Stimulated activated CD8-positive, alpha-beta memory T cell treated with anti-CD3 and anti-CD28 coated beads, Interleukin-15, amount 100 ng/mL, for 4 hours (primary cell): ENCODE data around the gene TNRC6B.

Experiments used
- DNase-seq, 2 donors: peaks; one replicate each; pipeline ENCODE4 v3.0.0-alpha.2; 2020; ENCODE audit warnings: low read depth in 2 of 2

TNRC6B gene

DNA sequence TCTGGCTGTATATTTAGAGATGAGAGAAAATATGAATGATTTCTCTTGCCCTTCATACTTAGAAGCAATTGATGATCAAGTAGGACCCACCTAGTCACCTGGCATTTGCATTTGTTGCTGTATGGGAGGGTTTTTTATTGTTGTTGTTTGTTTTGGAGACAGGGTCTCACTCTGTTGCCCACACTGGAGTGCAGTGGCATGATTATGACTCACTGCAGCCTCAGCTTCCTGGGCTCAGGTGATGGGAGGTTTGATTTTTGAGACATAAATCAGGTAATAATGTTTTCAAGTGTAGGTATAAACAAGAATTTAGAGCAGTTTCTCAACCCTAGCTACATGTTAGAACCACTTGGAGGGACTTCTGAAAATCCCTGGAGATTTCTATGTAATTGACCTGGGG lies 63.0 kb downstream of the TNRC6B start:
- DNase-seq, result no peak

DNA sequence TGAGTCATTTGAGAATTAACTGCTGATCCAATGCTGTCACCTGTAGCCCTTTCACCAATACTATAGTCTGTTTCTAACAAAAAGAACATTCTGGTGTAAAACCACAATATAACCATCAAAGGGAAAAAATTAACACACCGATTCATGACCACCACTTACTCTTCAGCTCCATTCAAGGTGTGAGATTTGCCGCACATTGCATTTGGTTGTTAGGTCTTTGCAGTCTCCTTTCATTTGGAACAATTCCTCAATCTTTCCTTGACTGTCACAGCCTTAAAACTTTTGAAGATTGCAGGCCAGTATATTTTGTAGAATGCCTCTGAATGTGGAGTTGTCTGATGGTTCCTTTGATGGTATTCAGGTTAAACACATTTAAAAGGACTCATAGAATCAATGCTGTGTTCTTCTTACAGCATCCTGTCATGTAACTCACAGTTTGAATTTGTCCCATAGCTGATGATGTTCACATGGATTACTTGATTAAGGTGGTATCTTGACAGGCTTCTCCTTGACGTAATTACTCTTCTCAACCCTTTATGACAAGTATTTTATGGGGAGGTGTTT lies 63.6 kb downstream of the TNRC6B start:
- DNase-seq, result no peak

DNA sequence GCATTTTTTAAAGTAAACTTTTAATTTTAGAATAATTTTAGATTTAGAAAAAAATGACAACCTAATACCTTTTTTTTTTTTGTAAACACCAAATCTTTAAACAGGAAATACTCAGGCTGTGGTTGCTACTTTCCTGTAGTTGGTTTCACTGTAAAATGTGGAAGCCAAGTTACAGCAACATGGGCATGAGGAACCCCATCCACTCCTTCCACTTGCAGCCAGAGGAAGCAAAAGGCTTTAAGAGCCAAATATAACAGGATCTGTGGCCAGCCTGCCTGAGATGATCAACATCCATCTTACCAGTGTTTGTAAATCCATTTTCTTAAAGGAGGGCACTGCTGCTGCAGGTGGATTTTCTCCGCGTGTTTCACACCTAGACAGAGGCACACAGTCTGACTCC lies 66.2 kb downstream of the TNRC6B start:
- no peak for DNase-seq

DNA sequence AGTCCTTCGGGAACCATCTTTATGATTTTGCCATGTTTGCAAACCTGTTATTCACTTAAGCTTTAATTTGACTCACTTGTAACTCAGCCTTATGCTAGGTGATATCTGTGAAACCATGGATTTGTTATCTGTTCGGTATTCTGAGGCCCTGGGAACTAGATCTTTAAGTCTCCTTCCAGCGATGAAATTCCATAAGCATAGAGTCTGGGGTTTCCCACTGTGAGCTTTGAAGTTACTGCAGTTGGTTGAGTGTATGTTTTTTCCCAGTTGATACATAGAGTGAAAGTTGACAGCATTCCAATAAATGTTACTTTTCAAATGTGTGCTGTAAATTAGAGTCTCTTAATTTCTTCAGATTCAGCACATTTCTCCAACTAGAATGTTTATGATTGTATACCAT lies 66.9 kb downstream of the TNRC6B start:
- no peak for DNase-seq

DNA sequence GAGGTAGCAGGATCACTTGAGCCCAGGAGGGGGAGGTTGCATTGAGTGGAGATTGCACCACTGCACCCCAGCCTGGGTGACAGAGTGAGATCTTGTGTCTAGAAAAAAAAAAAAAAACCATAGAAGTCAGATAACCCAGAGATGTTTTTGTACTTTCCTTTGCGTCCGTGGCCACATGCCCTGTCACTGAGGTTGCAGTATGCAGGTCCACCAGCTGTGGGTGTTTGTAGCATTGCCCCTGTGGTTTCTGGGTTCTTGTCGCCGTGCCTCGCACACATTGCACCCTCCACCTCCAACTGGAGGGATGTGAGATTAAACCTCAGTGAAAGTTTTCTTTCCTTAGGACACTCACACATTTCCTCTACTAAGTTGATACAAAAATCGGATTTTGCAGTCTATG lies 70.3 kb downstream of the TNRC6B start:
- peak; percentile 31 to 43 for DNase-seq

DNA sequence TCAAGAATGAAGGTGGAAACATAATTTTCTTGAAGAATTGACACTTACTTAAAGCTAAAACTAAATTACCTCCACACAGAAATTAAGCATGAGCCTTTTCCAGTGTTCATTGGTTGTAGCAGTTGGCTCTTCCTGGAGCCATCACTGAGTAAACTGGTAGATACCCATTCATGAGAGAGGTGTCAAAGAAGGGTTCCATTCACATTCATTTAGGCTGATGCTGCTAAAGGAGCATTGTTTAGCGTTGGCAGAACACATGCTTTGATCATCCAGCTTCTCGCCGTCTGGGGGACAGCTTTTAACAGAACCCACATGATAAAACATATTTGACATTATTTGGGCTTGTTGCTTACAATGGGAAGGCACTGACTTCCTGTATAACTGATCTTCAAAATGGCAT lies 71.6 kb downstream of the TNRC6B start:
- DNase-seq, result no peak

DNA sequence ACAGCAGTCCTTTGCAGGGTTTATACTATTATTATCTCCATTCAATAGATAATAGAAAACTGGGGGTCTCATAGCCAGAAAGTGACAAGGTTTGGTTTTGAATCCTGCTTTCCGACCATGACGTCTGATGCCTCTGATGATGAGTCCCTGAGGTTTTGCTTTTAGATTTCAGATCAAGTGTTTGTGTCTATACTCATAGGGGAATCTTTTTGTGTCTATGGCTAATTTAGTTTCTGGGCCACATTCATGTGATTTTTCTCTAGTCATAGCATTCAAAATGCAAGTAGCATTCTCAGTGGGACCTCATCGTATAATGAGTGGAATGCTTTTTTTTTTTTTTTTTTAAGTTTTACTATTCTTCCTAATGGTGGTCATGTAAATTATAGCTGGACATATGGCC lies 72.9 kb downstream of the TNRC6B start:
- DNase-seq, result no peak

DNA sequence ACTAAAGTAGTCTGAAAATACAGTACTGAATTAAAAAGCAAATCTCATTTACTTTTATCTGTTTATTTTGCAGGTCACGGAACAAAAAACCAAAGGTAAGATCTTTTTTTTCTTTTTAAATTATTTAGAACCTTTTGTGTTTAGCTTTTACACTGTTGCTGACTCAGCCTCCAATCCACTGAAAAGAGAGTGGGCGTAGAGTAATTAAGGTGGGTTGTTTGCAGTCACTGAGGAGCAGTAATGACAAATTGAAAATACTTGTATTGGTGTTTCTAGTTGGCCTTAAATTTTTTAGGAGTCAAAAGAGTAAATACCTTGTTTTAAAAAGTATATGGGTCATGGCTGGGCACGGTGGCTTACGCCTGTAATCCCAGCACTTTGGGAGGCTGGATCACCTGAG lies 73.4 kb downstream of the TNRC6B start:
- DNase-seq, result no peak

DNA sequence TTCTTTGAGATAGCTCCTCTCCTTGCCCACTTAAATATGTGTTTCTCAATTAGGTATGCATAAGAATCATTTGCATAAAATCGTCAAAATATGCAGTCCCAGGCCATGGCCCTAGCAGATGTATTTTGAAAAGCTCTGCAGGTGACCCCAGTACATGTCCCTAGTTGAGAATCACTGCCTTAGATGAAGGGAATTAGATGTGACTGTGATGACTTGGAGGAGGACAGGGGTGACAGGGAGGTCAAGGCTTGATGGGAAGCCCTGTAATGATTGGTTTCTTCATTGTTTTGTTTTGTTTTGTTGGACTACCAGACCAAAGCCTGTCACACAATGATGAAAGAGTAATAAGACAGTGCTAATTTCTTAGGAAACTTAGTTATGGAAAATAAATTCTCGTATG lies 74.4 kb downstream of the TNRC6B start:
- no peak for DNase-seq

DNA sequence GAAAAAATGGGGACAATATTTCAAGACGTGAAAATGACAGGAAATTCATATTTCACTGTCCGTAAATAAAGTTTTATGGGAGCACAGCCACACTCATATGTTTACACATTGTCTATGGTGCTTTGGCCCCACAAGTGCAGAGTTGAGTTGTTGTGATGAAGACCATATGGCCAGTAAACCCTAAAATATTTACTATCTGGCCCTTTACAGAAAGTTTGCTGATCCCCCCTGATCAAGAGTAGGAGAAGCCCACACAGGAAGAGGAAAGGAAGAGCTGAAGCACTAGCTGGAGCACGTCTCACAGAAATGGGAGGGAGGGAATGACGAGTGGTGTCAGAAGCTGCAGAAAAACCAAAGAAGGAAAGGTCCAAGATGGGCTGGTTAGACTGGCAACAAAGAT lies 78.8 kb downstream of the TNRC6B start:
- DNase-seq, result no peak

DNA sequence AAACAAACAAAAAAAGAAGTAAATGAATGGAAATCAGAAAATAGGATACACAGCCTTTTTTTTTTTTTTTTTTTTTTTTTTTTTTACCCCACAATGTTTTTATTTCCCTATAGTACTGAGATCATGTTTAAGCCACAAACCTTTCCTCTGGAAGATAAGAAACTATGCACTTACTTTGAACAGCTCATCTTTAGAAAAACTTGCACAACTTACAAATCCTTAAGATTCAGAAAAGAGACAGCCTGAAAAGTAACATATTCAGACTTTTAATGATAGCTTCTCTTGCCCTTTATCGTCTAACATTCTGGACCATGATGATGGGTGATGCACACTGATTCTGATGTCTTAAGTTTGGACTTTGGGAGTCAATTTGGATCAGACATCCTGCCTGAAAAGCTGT lies 80.3 kb downstream of the TNRC6B start:
- DNase-seq, result no peak

DNA sequence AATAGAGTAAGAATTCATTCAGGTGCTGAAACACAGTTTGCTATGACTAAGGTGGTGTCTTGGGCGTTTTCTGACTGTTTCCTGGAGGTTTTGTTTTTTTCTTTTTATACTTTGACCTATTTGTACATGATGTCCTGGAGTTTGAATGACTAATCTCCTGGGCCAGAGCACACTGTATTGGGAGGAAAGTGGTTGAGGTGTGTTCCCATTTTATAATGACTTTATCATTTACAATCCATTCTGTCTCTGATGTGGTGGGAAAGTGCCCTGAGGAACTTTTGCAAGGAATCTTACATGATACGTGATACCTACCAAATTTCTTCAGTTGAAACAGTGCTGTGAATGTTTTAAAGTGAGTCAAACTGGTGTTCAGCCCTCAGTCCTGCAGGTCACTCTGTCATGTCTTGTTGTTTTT lies 80.8 kb downstream of the TNRC6B start:
- no peak for DNase-seq

DNA sequence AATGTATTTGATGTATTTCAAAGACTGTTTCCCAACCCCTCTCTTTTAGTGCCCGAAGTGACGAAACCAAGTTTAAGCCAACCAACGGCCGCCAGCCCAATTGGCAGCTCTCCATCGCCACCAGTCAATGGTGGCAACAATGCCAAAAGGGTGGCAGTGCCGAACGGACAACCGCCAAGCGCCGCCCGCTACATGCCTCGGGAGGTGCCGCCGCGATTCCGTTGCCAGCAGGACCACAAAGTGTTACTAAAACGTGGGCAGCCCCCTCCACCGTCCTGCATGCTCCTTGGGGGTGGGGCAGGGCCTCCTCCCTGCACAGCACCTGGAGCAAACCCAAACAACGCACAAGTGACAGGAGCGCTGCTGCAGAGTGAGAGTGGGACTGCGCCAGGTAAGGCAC lies 84.1 kb downstream of the TNRC6B start:
- no peak for DNase-seq

DNA sequence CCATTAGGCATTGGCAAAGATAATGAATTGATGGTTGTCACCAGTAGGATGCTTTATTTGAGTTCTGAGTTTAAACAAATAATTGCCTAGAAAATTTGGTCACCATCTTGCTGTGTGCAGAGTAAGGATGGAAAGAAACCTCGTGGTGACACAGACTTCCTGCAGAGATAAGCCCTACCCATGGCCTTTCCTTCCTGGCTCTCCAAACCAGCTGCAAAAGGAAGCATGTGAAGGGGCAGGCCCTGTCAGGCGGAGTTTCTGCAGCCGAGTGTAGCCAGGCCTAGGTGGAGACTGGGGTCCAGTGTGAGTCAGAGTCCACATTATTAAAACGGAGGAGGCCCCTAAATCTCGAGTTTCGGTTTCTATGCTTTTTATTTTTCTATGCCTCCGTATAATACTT lies 85.5 kb downstream of the TNRC6B start:
- DNase-seq, result no peak

DNA sequence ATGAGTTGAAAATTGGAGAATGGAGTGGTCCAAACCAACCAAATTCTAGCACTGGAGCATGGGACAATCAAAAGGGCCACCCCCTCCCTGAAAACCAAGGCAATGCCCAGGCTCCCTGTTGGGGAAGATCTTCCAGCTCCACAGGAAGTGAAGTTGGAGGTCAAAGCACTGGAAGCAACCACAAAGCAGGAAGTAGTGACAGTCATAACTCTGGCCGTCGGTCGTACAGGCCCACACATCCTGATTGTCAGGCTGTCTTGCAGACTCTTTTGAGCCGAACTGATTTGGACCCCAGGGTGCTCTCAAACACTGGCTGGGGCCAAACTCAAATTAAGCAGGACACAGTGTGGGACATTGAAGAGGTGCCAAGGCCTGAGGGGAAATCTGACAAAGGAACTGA lies 88.1 kb downstream of the TNRC6B start:
- DNase-seq, result no peak

DNA sequence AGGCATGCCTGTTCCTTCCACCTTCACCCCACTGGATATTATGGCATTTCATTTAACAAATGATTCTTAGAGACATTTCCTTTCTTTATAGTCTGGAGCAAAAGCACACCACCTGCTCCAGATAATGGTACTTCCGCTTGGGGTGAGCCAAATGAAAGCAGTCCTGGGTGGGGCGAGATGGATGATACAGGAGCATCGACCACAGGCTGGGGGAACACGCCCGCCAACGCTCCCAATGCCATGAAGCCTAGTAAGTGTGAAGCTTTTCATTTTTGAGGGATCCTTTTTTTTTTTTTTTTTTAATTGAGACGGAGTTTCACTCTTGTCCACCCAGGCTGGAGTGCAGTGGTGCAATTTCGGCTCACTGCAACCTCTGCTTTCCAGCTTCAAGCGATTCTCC lies 92.3 kb downstream of the TNRC6B start:
- DNase-seq, result no peak

DNA sequence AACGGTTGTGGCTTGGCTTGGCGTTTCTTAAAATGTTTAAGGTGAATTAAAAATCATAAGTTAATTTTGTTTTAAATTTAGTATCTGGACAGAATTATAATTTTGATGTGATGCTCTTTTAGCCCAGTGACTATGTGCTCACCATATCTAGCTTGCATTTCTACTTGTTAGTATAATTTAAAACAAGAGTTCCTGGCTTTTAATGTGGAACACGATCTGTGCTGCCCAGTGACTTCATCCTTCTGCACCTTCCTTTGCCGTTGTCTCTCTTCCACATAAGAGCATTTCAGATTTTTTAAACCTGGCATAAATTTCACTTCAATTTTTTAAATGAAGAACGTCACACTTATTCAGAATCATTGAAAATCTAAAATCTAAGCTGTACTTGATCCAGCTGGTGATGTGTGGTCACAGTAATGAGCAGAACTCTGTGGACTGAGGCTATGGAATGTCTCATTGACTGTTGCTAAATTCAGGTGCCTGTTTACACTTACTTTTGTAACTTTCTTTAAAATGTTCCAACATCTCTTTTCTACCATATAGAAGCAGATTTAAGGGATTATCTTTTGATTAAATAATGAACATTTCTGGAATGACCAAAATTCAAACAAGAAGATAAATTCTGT lies 93.1 kb downstream of the TNRC6B start:
- no peak for DNase-seq

DNA sequence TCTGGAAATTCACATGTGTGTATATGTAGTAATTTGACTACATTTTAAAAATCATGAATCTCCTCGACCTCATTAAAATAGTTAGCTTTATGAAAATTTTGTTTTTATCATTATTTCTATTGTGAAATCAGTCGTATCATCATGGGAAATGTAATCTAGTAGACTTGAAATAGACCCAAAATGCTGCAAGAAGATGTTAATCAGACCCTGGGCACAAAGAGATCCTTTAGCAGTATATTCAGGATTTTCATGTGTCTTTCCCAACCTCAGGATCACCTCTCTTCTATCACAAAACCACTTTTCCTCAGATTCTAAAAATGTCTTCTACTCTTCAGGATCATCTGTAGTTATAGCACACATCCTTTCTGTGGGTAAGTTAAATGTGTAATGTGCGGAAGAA lies 93.7 kb downstream of the TNRC6B start:
- no peak for DNase-seq

DNA sequence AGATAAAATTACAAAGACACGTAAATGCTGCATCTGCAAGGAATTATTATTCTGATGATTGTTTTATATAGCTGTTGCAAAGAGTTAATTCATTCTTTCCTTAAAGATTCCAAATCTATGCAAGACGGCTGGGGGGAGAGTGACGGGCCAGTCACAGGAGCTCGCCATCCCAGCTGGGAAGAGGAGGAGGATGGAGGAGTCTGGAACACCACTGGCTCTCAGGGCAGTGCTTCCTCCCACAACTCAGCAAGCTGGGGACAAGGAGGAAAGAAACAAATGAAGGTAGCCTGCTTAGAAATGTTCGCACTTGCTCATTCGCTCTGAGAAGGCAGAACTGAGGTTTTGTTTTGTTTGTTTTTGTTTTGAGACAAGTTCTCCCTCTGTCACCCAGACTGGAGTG lies 95.6 kb downstream of the TNRC6B start:
- DNase-seq, result no peak

DNA sequence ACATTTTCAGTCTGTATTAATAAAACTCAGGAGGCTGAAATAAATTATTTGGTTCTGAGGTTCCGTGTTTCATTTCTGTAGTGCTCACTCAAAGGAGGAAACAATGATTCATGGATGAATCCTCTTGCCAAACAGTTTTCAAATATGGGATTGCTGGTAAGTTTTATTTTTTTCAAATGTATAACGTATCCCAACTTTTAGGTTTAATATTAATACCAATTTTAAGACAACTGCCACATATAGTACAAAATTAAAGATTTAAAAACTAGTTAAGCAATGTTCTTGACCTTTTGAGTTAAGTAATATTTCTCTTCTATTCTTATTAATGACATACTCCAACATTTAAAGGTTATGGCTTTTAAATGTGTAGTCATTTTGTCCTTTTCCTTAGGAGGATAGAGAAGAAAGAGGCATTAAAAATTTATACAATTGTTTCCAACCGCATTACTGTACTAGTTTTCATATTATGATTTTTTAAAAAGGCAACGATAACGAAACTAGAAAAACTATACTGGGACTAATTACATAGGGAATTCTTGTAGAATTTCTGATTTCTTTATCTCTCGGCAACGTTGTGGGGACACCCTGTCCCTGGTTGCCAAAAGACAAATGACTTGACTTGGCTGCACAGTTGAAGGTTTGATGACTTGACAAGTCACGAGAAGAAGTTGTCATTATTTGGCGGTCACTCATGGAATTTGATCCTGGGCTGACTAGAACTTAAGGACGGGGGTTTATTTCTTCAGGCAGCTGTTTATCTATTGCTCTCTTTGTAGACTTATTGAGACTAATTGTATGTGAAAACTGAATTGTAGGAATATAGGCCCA lies 99.5 kb downstream of the TNRC6B start:
- no peak for DNase-seq

DNA sequence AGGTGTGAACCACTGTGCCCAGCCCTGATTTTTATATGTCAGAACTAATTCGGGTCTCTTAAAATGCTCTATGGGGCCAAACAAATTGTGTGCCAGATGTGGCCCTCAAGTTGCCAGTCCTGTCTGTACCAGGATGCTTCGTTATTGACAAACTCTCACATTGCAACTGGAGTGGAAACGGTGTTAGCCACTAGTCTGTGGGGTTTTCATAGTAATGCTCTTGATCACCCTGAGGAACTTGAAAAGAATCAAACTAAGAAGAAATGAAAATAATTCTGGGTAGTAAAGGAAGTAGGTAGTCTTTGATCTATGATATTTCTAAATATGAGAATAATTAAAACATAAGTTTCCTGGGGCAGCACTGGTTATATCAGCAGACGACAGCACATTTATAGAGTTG lies 101.3 kb downstream of the TNRC6B start:
- DNase-seq, result no peak

DNA sequence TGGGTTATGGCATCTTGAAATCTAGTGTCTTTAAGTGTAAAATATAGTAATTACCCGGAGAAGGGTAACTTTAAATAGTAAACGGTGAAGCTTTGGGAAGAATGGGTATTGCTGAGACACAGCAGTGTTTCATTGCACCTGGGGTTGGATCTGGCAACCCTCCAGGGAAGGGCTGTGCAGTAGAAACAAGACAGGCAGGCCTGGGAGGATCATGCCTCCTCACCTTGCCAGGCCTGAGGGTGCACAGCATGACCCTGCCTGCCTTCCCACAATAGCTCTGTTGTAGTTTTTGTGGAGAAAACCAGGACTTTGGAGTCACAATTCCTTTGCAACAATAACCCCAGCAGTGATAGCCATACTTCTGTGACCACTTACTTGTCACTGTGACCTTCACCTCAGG lies 104.0 kb downstream of the TNRC6B start:
- DNase-seq, result no peak

DNA sequence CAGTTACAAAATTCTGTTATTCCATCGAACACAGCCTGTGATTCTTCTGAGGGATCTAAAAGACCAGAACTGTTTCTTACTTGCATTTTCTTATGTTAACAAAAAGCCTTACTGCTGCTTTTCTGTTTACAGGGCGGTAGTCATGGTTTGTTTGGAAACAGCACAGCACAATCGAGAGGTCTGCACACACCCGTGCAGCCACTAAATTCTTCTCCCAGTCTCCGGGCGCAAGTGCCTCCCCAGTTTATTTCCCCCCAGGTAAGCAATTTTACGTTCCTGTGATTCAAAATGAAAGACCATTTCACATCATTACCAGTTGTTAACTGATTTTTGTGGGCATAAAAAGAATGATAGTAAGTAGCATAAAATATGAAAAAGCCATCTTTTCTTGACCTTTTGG lies 107.8 kb downstream of the TNRC6B start:
- no peak for DNase-seq
